ENCODE results near the gene S100A5. TPM values are rescaled to one million over a fixed set of nuclear protein-coding genes. Genes with fewer than 3 reads are reported as not detected.

Gene S100A5
- total RNA-seq, 2 donors from 2014 or later, result not detected

- DNase-seq (ENCODE audit: low spot score), result no peak
- intact Hi-C loops (cut with DNase I), result no loop called here
Measured at GRCh38 chr1:153550398-153550758, 9.6 kb upstream of the S100A5 start.

- intact Hi-C loops (cut with DNase I), result no loop called here
- peak; percentile 46 for DNase-seq (ENCODE audit: low spot score)
Measured at GRCh38 chr1:153549741-153550397, 9.1 kb upstream of the S100A5 start.

GRCh38 chr1:153548722-153549688 lies 8.3 kb upstream of the S100A5 start, which contains the start of gene S100A3:
S100A3 (minus strand) TSS chr1:153549258; CDS start chr1:153548485, 773 bp downstream.
- peak; percentile 94 for DNase-seq (ENCODE audit: low spot score)
- intact Hi-C loops (cut with DNase I), result no loop called here

- intact Hi-C loops (cut with DNase I), result no loop called here
- DNase-seq (ENCODE audit: low spot score), result peak; percentile 71
Measured at GRCh38 chr1:153547560-153548551, 7.1 kb upstream of the S100A5 start.

GRCh38 chr1:153546796-153547559 lies 6.2 kb upstream of the S100A5 start:
- DNase-seq (ENCODE audit: low spot score), result peak; percentile 38
- intact Hi-C loops (cut with DNase I), result no loop called here

GRCh38 chr1:153546371-153546770 lies 5.6 kb upstream of the S100A5 start:
- peak; percentile 35 for DNase-seq (ENCODE audit: low spot score)
- intact Hi-C loops (cut with DNase I), result no loop called here

GRCh38 chr1:153545067-153546055 lies 4.6 kb upstream of the S100A5 start, which contains the start of gene S100A4:
S100A4 (minus strand) TSS chr1:153545806; CDS start chr1:153544794, 1,012 bp downstream.
- intact Hi-C loops (cut with DNase I), result no loop called here

GRCh38 chr1:153544453-153545066 lies 3.8 kb upstream of the S100A5 start:
- peak; percentile 68 for DNase-seq (ENCODE audit: low spot score)
- intact Hi-C loops (cut with DNase I), result no loop called here

More at GRCh38 chr1:153545067-153546055, 4.6 kb upstream of the S100A5 start, which contains the start of gene S100A4:
- peak; percentile 98 for DNase-seq (ENCODE audit: low spot score)

GRCh38 chr1:153543736-153544135 lies 3.0 kb upstream of the S100A5 start:
- intact Hi-C loops (cut with DNase I), result no loop called here
- peak; percentile 24 for DNase-seq (ENCODE audit: low spot score)

- intact Hi-C loops (cut with DNase I), result no loop called here
- peak; percentile 45 for DNase-seq (ENCODE audit: low spot score)
Measured at GRCh38 chr1:153542956-153543711, 2.4 kb upstream of the S100A5 start.

GRCh38 chr1:153541641-153542590 lies 1.2 kb upstream of the S100A5 start:
- peak; percentile 58 for DNase-seq (ENCODE audit: low spot score)
- intact Hi-C loops (cut with DNase I), result no loop called here

- intact Hi-C loops (cut with DNase I), result no loop called here
- peak; percentile 55 for DNase-seq (ENCODE audit: low spot score)
Measured at GRCh38 chr1:153539395-153540093, 1.2 kb downstream of the S100A5 start.

GRCh38 chr1:153538315-153538821 lies 2.4 kb downstream of the S100A5 start:
- peak; percentile 75 for DNase-seq (ENCODE audit: low spot score)
- intact Hi-C loops (cut with DNase I), result no loop called here

GRCh38 chr1:153537376-153537730 lies 3.4 kb downstream of the S100A5 start:
- intact Hi-C loops (cut with DNase I), result no loop called here
- no peak for DNase-seq (ENCODE audit: low spot score)
